Measurements from ENCODE around the gene PIGT.

- peak; percentile 86 for TF ChIP-seq CTCF (IDR thresholded peaks at IDR 0.05)
- TF ChIP-seq POLR2AphosphoS5 (IDR thresholded peaks at IDR 0.05; ENCODE audit: low read depth, low read length) = no peak
- no peak for TF ChIP-seq TCF7L2 (IDR thresholded peaks at IDR 0.05; ENCODE audit: low read depth, low read length)
- TF ChIP-seq SIN3A (IDR thresholded peaks at IDR 0.05; ENCODE audit: borderline replicate concordance, insufficient read depth, low read depth, low read length) = no peak
- no peak for TF ChIP-seq REST (IDR thresholded peaks at IDR 0.05; ENCODE audit: insufficient read depth in 1 of 2, low read depth in 2 of 2, low read length in 1 of 2)
These were observed 30.0 kb downstream of the PIGT start for GRCh38 chr20:45445805-45446562.
